Measurements from ENCODE around the gene ARHGAP21. TPM values are rescaled to one million over a fixed set of nuclear protein-coding genes. Genes with fewer than 3 reads are reported as not detected.

Gene ARHGAP21
- total and polyA plus RNA-seq, 3 experiments from 2014 or later: 3.4 to 33.7 (median 30.9) TPM

DNA sequence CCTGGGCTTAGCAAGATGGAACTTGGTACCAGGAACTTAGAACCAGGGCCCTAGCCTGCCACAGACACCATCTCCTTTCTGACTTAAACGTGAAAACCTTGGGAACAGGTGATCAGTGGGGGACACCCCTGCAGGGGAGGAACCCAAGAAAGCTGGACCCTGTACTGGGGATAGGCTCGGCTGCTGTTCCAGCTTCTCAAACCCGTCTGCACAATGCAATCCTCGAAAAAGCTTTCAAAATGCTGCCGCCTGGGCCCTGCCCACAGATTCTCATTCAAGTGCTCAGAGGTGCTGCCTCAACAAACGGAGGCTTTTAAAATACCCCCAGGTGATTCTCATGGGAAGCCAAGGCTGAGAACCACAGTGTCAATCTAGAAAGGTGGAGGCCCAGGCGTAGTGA is 169.7 kb downstream of the ARHGAP21 start:
- POLR2A ChIA-PET: no interaction called here

DNA sequence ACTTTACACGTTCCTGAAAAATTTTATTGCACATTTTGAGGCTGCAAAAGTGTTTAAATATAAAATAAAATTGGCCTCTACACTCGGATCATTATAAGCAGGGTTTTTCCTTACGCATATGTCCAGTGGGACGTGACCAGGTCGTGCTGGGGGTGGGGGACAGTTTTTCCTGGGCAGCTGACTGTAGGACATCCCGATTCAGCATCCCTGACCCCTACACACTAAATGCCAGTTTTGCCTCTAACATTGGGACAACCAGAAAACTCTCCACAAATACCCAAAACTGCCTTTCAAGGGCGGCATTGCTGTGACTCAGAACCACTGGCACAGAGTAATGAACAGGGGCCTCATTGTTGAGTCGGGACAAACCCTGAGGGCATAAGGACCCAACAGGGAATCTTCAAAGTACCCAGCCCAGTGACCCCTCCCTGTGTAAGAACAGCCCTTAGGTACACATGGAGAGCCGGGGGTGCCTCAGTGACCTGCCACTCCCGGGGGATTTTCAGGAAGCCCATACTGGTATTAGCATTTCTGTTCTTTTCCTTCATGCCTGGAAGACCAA is 170.6 kb downstream of the ARHGAP21 start:
- no peaks in the 10 kb centered on the region for H3K36me3 ChIP-seq (ENCODE audit: insufficient read depth, low read length)
- H3K9me3 ChIP-seq (ENCODE audit: low read length): no peaks in the 10 kb centered on the region
- CTCF ChIA-PET: no interaction called here
- no peak overlapping the region for H3K4me3 ChIP-seq (ENCODE audit: low read length)
- H3K4me1 ChIP-seq (ENCODE audit: insufficient read depth, low read length): no peaks in the 10 kb centered on the region
- Mint-ChIP-seq H3K27me3 (peaks cover 7 to 10% of the 10 kb centered on the region in 2 donors), H3K4me1 (peaks cover 3 to 5% (median 3%) of the 10 kb centered on the region in 3 donors), H3K27ac (no peak overlapping the region), H3K36me3 (no peaks in the 10 kb centered on the region), H3K9me3 (no peaks in the 10 kb centered on the region), H3K4me3 (no peak overlapping the region)
- POLR2A ChIA-PET: no interaction called here
- no peak overlapping the region for H3K27ac ChIP-seq (ENCODE audit: low read depth, low read length)
- DNase-seq: no peak
- no peaks in the 10 kb centered on the region for H3K27me3 ChIP-seq (ENCODE audit: insufficient read depth, low read length, poor library complexity, severe bottlenecking)

More for the DNA sequence above, 169.7 kb downstream of the ARHGAP21 start:
- Histone ChIP-seq H3K36me3 (ENCODE audit: insufficient read depth, low read length) (no peaks in the 10 kb centered on the region), H3K4me1 (ENCODE audit: insufficient read depth, low read length) (no peaks in the 10 kb centered on the region), H3K9me3 (ENCODE audit: low read length) (no peaks in the 10 kb centered on the region), H3K4me3 (ENCODE audit: low read length) (no peak overlapping the region), H3K27ac (ENCODE audit: low read depth, low read length) (no peak overlapping the region), H3K27me3 (ENCODE audit: insufficient read depth, low read length, poor library complexity, severe bottlenecking) (no peaks in the 10 kb centered on the region)
- CTCF ChIA-PET: no interaction called here
- H3K27me3 Mint-ChIP-seq: peaks cover 7 to 10% of the 10 kb centered on the region in 2 donors
- H3K36me3 Mint-ChIP-seq: no peaks in the 10 kb centered on the region
- H3K4me1 Mint-ChIP-seq: peaks cover 3 to 5% (median 3%) of the 10 kb centered on the region in 3 donors
- H3K9me3 Mint-ChIP-seq: no peaks in the 10 kb centered on the region
- H3K4me3 Mint-ChIP-seq: no peak overlapping the region
- H3K27ac Mint-ChIP-seq: no peak overlapping the region
- DNase-seq: no peak

DNA sequence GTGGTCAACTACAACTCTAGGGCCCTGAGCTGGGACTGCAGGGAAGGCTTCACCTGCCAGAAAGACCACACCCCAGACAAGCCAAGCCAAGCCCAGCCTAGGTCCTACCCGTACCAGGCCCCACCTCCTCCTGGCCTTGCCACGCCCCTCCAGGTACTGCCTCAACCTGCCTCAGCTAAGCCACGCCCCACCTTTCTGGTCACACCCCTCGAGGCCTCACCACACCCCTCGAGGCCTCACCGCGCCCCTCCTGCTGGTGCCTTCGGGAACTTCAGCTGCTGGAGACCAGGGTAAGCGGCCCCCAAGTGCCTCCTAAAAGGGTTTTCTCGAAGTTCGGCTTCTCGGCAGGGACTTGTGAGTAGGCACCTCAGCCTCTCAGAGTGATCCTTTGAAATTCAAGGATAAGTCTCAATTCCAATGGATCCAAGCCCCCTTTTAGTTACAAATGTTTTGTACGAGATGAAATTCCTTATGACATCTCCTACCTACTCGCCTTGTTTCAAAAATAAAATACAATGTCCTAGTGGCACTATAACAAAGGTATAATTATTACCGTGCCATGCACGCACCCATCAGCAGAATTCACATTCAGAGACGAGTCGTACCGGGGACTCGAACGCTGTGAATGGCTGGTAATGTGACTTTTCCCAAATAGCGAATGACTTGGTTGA is 171.2 kb downstream of the ARHGAP21 start:
- Histone ChIP-seq H3K9me3 (ENCODE audit: low read length) (no peaks in the 10 kb centered on the region), H3K36me3 (ENCODE audit: insufficient read depth, low read length) (no peaks in the 10 kb centered on the region), H3K27ac (ENCODE audit: low read depth, low read length) (no peak overlapping the region), H3K27me3 (ENCODE audit: insufficient read depth, low read length, poor library complexity, severe bottlenecking) (no peaks in the 10 kb centered on the region), H3K4me1 (ENCODE audit: insufficient read depth, low read length) (no peaks in the 10 kb centered on the region), H3K4me3 (ENCODE audit: low read length) (no peak overlapping the region)
- ChIA-PET CTCF (no interaction called here), POLR2A (no interaction called here)
- Mint-ChIP-seq H3K4me1 (peaks cover 3 to 5% (median 3%) of the 10 kb centered on the region in 3 donors), H3K27me3 (peaks cover 7 to 10% of the 10 kb centered on the region in 2 donors), H3K9me3 (no peaks in the 10 kb centered on the region), H3K4me3 (no peak overlapping the region), H3K36me3 (no peaks in the 10 kb centered on the region), H3K27ac (no peak overlapping the region)
- DNase-seq: peak in 1 of 5 donors; percentile 7

DNA sequence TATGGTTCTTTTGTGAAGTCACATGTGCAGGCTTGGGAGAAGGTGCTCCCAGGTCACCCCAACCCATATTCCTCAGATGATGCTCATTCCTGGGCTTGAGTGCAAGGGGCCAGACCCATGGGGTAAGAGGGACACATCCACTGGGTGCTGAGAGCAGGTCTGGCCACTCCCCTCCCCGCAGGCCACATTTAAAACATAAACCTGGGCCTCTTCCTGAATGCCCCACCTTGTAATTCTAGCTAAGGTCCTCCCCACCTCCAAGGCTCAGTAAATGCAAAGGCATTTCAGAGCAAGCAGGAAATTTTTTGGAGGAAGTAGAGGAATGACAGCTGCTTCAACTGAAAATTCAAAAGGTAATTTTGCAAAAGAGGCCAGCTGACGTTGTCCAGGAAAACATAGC is 172.5 kb downstream of the ARHGAP21 start:
- DNase-seq: no peak
- no peaks in the 10 kb centered on the region for H3K4me1 ChIP-seq (ENCODE audit: insufficient read depth, low read length)
- CTCF ChIA-PET: no interaction called here
- Mint-ChIP-seq H3K27ac (no peak overlapping the region), H3K4me1 (no peaks in the 10 kb centered on the region), H3K27me3 (peaks cover 4% of the 10 kb centered on the region in 2 donors), H3K36me3 (no peaks in the 10 kb centered on the region), H3K4me3 (no peak overlapping the region), H3K9me3 (no peaks in the 10 kb centered on the region)
- H3K27me3 ChIP-seq (ENCODE audit: insufficient read depth, low read length, poor library complexity, severe bottlenecking): no peaks in the 10 kb centered on the region
- no peaks in the 10 kb centered on the region for H3K36me3 ChIP-seq (ENCODE audit: insufficient read depth, low read length)
- POLR2A ChIA-PET: no interaction called here
- H3K27ac ChIP-seq (ENCODE audit: low read depth, low read length): no peak overlapping the region
- H3K4me3 ChIP-seq (ENCODE audit: low read length): no peak overlapping the region
- H3K9me3 ChIP-seq (ENCODE audit: low read length): no peaks in the 10 kb centered on the region

DNA sequence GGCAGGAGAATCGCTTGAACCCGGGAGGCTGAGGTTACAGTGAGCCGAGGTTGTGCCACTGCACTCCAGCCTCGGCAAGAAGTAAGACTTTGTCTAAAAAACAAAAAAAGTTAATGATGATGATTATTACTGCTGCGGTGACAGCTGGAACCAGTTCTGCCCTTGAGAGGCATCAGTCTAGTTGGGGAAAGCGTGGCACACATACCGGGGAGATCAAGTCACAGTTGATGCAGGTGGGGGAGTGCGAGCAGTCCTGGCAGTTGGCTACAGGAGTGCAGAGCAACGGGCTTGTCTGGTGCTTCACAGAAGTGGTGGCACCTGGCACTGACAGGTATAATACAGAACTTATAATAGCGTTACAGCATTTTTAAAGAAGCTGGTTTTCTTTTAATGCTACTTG is 173.0 kb downstream of the ARHGAP21 start:
- POLR2A ChIA-PET: no interaction called here
- no peaks in the 10 kb centered on the region for H3K27me3 ChIP-seq (ENCODE audit: insufficient read depth, low read length, poor library complexity, severe bottlenecking)
- no peak overlapping the region for H3K27ac ChIP-seq (ENCODE audit: low read depth, low read length)
- Mint-ChIP-seq H3K36me3 (no peaks in the 10 kb centered on the region), H3K27me3 (peaks cover 4% of the 10 kb centered on the region in 2 donors), H3K9me3 (no peaks in the 10 kb centered on the region), H3K4me1 (no peaks in the 10 kb centered on the region), H3K4me3 (no peak overlapping the region), H3K27ac (no peak overlapping the region)
- no peaks in the 10 kb centered on the region for H3K9me3 ChIP-seq (ENCODE audit: low read length)
- no peaks in the 10 kb centered on the region for H3K36me3 ChIP-seq (ENCODE audit: insufficient read depth, low read length)
- CTCF ChIA-PET: no interaction called here
- no peak overlapping the region for H3K4me3 ChIP-seq (ENCODE audit: low read length)
- DNase-seq: no peak
- no peaks in the 10 kb centered on the region for H3K4me1 ChIP-seq (ENCODE audit: insufficient read depth, low read length)

DNA sequence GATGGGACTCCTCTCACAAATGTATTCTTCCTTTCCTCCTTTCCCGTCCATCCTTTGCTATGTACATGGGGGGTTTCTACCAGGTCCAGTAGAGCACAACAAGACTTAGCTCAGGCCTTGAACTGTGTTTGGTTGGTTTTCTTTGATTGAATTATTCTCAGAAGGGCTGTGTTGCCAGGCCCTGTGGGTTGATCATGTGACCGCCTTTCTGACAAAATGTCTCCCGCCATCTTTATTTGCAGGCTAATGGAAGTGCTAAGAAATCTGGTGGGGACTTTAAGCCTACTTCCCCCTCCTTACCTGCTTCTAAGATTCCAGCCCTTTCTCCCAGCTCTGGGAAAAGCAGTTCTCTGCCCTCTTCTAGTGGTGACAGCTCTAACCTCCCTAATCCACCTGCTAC is 178.1 kb downstream of the ARHGAP21 start:
- DNase-seq: no peak
- H3K36me3 Mint-ChIP-seq: no peaks in the 10 kb centered on the region
- Histone ChIP-seq H3K4me3 (ENCODE audit: low read length) (no peak overlapping the region), H3K4me1 (ENCODE audit: insufficient read depth, low read length) (no peaks in the 10 kb centered on the region), H3K27ac (ENCODE audit: low read depth, low read length) (no peak overlapping the region), H3K36me3 (ENCODE audit: insufficient read depth, low read length) (no peaks in the 10 kb centered on the region), H3K27me3 (ENCODE audit: insufficient read depth, low read length, poor library complexity, severe bottlenecking) (no peaks in the 10 kb centered on the region), H3K9me3 (ENCODE audit: low read length) (no peaks in the 10 kb centered on the region)
- H3K9me3 Mint-ChIP-seq: no peaks in the 10 kb centered on the region
- CTCF ChIA-PET: no interaction called here
- H3K4me3 Mint-ChIP-seq: no peak overlapping the region
- no peaks in the 10 kb centered on the region for H3K4me1 Mint-ChIP-seq
- POLR2A ChIA-PET: no interaction called here
- H3K27ac Mint-ChIP-seq: no peak overlapping the region
- H3K27me3 Mint-ChIP-seq: peaks cover 4 to 5% of the 10 kb centered on the region in 2 donors

DNA sequence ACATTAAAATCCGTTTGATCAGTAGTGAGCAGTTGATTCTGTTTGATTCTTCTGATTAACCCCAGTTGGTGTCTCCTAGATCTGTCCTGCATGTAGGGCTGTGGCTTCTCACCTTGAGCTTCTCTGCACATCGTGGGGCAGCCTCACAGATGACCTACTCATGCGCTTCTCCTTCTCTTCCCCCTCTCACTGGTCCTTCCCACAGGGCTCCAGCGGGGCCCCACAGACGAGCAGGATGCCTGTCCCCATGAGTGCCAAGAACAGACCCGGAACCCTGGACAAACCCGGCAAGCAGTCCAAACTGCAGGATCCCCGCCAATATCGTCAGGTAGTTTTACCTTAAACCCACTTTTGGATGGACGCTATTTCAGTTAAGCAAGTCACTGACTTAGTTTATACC is 178.9 kb downstream of the ARHGAP21 start:
- H3K27me3 Mint-ChIP-seq: peaks cover 4 to 5% of the 10 kb centered on the region in 2 donors
- H3K27ac Mint-ChIP-seq: no peak overlapping the region
- CTCF ChIA-PET: no interaction called here
- H3K9me3 ChIP-seq (ENCODE audit: low read length): no peaks in the 10 kb centered on the region
- no peaks in the 10 kb centered on the region for H3K36me3 ChIP-seq (ENCODE audit: insufficient read depth, low read length)
- no peaks in the 10 kb centered on the region for H3K4me1 ChIP-seq (ENCODE audit: insufficient read depth, low read length)
- POLR2A ChIA-PET: no interaction called here
- no peaks in the 10 kb centered on the region for H3K27me3 ChIP-seq (ENCODE audit: insufficient read depth, low read length, poor library complexity, severe bottlenecking)
- H3K4me1 Mint-ChIP-seq: no peaks in the 10 kb centered on the region
- no peak overlapping the region for H3K4me3 ChIP-seq (ENCODE audit: low read length)
- H3K27ac ChIP-seq (ENCODE audit: low read depth, low read length): no peak overlapping the region
- no peaks in the 10 kb centered on the region for H3K36me3 Mint-ChIP-seq
- H3K9me3 Mint-ChIP-seq: no peaks in the 10 kb centered on the region
- no peak for DNase-seq
- no peak overlapping the region for H3K4me3 Mint-ChIP-seq

DNA sequence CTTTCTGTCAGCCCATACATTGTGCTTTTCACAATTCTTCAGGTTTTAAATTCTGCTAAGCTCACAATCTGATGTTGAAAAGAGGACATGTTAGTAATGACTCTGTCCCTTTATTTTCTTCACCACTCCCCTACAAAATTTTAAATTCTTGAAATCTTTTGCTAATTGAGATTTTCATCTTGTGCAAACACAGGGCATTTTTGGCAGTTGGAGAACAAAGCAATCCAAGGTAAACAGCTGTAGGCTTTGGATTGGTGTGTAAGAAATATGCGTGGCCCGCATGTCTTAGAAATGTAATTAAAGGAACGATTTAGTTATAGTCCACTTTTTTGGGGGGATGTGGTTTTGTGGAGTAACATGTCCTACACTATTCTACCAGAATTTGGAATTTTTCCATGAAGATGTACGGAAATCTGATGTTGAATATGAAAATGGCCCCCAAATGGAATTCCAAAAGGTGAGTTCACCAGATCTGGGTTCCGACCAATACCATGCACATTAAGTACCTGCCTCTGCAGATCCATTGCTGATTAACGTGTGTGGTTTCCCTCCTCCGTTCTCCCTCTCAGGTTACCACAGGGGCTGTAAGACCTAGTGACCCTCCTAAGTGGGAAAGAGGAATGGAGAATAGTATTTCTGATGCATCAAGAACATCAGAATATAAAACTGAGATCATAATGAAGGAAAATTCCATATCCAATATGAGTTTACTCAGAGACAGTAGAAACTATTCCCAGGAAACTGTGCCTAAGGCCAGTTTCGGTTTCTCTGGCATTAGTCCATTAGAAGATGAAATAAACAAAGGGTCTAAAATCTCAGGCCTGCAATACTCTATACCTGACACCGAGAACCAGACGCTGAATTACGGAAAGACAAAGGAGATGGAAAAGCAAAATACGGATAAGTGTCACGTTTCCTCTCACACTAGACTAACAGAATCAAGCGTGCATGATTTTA is 181.1 kb downstream of the ARHGAP21 start:
- no peak overlapping the region for H3K4me3 ChIP-seq (ENCODE audit: low read length)
- no peaks in the 10 kb centered on the region for H3K9me3 Mint-ChIP-seq
- H3K4me3 Mint-ChIP-seq: no peak overlapping the region
- peaks cover 0 to 5% of the 10 kb centered on the region in 2 donors for H3K27me3 Mint-ChIP-seq
- H3K36me3 ChIP-seq (ENCODE audit: insufficient read depth, low read length): no peaks in the 10 kb centered on the region
- no peak overlapping the region for H3K27ac ChIP-seq (ENCODE audit: low read depth, low read length)
- H3K4me1 ChIP-seq (ENCODE audit: insufficient read depth, low read length): no peaks in the 10 kb centered on the region
- no peaks in the 10 kb centered on the region for H3K9me3 ChIP-seq (ENCODE audit: low read length)
- no peak overlapping the region for H3K27ac Mint-ChIP-seq
- DNase-seq: no peak
- no peaks in the 10 kb centered on the region for H3K36me3 Mint-ChIP-seq
- ChIA-PET POLR2A (no interaction called here), CTCF (no interaction called here)
- H3K27me3 ChIP-seq (ENCODE audit: insufficient read depth, low read length, poor library complexity, severe bottlenecking): no peaks in the 10 kb centered on the region
- H3K4me1 Mint-ChIP-seq: no peaks in the 10 kb centered on the region

All from CD8-positive, alpha-beta memory T cell (primary cell).